Activated B cell treated with CpG ODN at 0.5 μM for 24 hours (primary cell): ENCODE results near the gene PLEKHG1. TPM values are rescaled to one million over a fixed set of nuclear protein-coding genes. Genes with fewer than 3 reads are reported as not detected.

Experiments used
- ATAC-seq: fragments of 200-7000 bp; cut with Tn5 transposase; one replicate; pipeline ENCODE4 v1.10.0; 2021; ENCODE audit warnings: low read depth, mild to moderate bottlenecking, moderate library complexity
- CTCF ChIA-PET: fragments of 350-600 bp; sonication (Branson Sonifier 250); formaldehyde crosslinking; loops from one replicate; lab custom pipeline; 2021; ENCODE audit warnings: antibody characterized with exemption; lab: Charles Lee
- POLR2A ChIA-PET: fragments of 350-600 bp; sonication (Branson Sonifier 250); formaldehyde crosslinking; loops from one replicate; lab custom pipeline; 2021; ENCODE audit warnings: antibody characterized with exemption; lab: Charles Lee
- DNase-seq: peaks from one replicate; pipeline ENCODE4 v3.0.0; 2022
- H3K27ac Mint-ChIP-seq: one replicate; pipeline ENCODE4 v1.8.0; 2020; ENCODE audit warnings: mixed read lengths
- H3K27me3 Mint-ChIP-seq: one replicate; pipeline ENCODE4 v1.8.0; 2021; ENCODE audit warnings: mixed read lengths
- H3K36me3 Mint-ChIP-seq: one replicate; pipeline ENCODE4 v1.8.0; 2021; ENCODE audit warnings: low read depth, mixed read lengths
- H3K4me1 Mint-ChIP-seq: one replicate; pipeline ENCODE4 v1.8.0; 2021; ENCODE audit warnings: mixed read lengths
- H3K4me3 Mint-ChIP-seq: one replicate; pipeline ENCODE4 v1.8.0; 2020; ENCODE audit warnings: mild to moderate bottlenecking, mixed read lengths
- H3K9me3 Mint-ChIP-seq: one replicate; pipeline ENCODE4 v1.8.0; 2020; ENCODE audit warnings: mixed read lengths
- CTCF ChIP-seq: fragments of 200-600 bp; IDR thresholded peaks from one replicate; pipeline ENCODE4 v1.8.0; 2022; ENCODE audit warnings: antibody characterized with exemption, mild to moderate bottlenecking
- intact Hi-C: fragments of 100-400 bp; cut with micrococcal nuclease; formaldehyde crosslinking; loops from one replicate; pipeline ENCODE4 v1.15.1; 2024
- total RNA-seq: library from RNA; stranded (reverse); gene quantifications from 2 replicates; pipeline ENCODE4 v1.2.3, GENCODE V29; 2022

PLEKHG1 gene
- total RNA-seq, 1 donor from 2014 or later: 219 TPM

GRCh38 chr6:150600301-150601017, 774 bp downstream of the PLEKHG1 start:
- DNase-seq (peak; percentile 82), ATAC-seq (peak; percentile 70)
- peak overlapping the region; percentile 98 for H3K4me3 Mint-ChIP-seq
- CTCF ChIA-PET: interaction anchor here (0.7 to 5.3 kb wide), 20 partner anchors 9 to 215 kb away, joined by 3 to 55 read pairs (median 6); no protein-coding TSS in a partner anchor
- H3K27ac Mint-ChIP-seq: peak overlapping the region; percentile 97
- H3K27me3 Mint-ChIP-seq: no peaks in the 10 kb centered on the region
- POLR2A ChIA-PET: interaction anchor here (0.6 to 9.8 kb wide), 36 partner anchors 10 to 1035 kb away, joined by 3 to 537 read pairs (median 7); no protein-coding TSS in a partner anchor
- H3K4me1 Mint-ChIP-seq: peaks cover 68% of the 10 kb centered on the region
- TF ChIP-seq CTCF: no peak
- intact Hi-C loops: loop anchor here (1.0 to 5.0 kb wide), 5 partner anchors 23 to 182 kb away; no protein-coding TSS in a partner anchor
- H3K9me3 Mint-ChIP-seq: no peaks in the 10 kb centered on the region
- H3K36me3 Mint-ChIP-seq: peaks cover 33% of the 10 kb centered on the region

GRCh38 chr6:150601439-150601838, 1.8 kb downstream of the PLEKHG1 start:
- Mint-ChIP-seq H3K27ac (peak overlapping the region; percentile 97), H3K4me1 (peaks cover 70% of the 10 kb centered on the region), H3K4me3 (peak overlapping the region; percentile 98), H3K36me3 (peaks cover 35% of the 10 kb centered on the region), H3K9me3 (no peaks in the 10 kb centered on the region), H3K27me3 (no peaks in the 10 kb centered on the region)
- CTCF ChIA-PET: interaction anchor here (1.3 to 5.3 kb wide), 4 partner anchors 31 to 183 kb away, joined by 5 to 55 read pairs (median 32); no protein-coding TSS in a partner anchor
- POLR2A ChIA-PET: interaction anchor here (2.4 to 9.8 kb wide), 8 partner anchors 9 to 182 kb away, joined by 12 to 537 read pairs (median 60); no protein-coding TSS in a partner anchor
- ATAC-seq (no peak), DNase-seq (no peak)
- no peak for TF ChIP-seq CTCF
- intact Hi-C loops: loop anchor here (2.0 to 5.0 kb wide), 2 partner anchors 83 to 109 kb away; no protein-coding TSS in a partner anchor

- no peak for TF ChIP-seq CTCF
- intact Hi-C loops: loop anchor here (5.0 kb wide), 1 partner anchor 111 kb away; no protein-coding TSS in a partner anchor
These were observed 3.5 kb downstream of the PLEKHG1 start for GRCh38 chr6:150603176-150603575.

GRCh38 chr6:150604467-150604866, 4.8 kb downstream of the PLEKHG1 start:
- H3K4me3 Mint-ChIP-seq: no peak overlapping the region
- peaks cover 61% of the 10 kb centered on the region for H3K36me3 Mint-ChIP-seq
- no peak for DNase-seq
- H3K9me3 Mint-ChIP-seq: no peaks in the 10 kb centered on the region
- intact Hi-C loops: loop anchor here (1.0 to 5.0 kb wide), 2 partner anchors 12 to 112 kb away; no protein-coding TSS in a partner anchor
- no peaks in the 10 kb centered on the region for H3K27me3 Mint-ChIP-seq
- ChIA-PET CTCF (interaction anchor here (1.0 to 1.5 kb wide), 3 partner anchors 22 to 186 kb away, joined by 4 to 11 read pairs (median 4); no protein-coding TSS in a partner anchor), POLR2A (interaction anchor here (1.5 to 9.8 kb wide), 4 partner anchors 11 to 31 kb away, joined by 5 to 537 read pairs (median 94); no protein-coding TSS in a partner anchor)
- ATAC-seq: no peak
- H3K4me1 Mint-ChIP-seq: peaks cover 77% of the 10 kb centered on the region
- H3K27ac Mint-ChIP-seq: no peak overlapping the region
- no peak for TF ChIP-seq CTCF

More at GRCh38 chr6:150603176-150603575, 3.5 kb downstream of the PLEKHG1 start:
- H3K27ac Mint-ChIP-seq: no peak overlapping the region
- POLR2A ChIA-PET: interaction anchor here (0.7 to 9.8 kb wide), 7 partner anchors 13 to 183 kb away, joined by 3 to 537 read pairs (median 62); no protein-coding TSS in a partner anchor
- no peaks in the 10 kb centered on the region for H3K9me3 Mint-ChIP-seq
- ATAC-seq (no peak), DNase-seq (no peak)
- H3K36me3 Mint-ChIP-seq: peaks cover 52% of the 10 kb centered on the region
- no peaks in the 10 kb centered on the region for H3K27me3 Mint-ChIP-seq
- CTCF ChIA-PET: interaction anchor here (1.2 to 1.5 kb wide), 3 partner anchors 24 to 185 kb away, joined by 3 to 11 read pairs (median 4); no protein-coding TSS in a partner anchor
- H3K4me1 Mint-ChIP-seq: peaks cover 76% of the 10 kb centered on the region
- no peak overlapping the region for H3K4me3 Mint-ChIP-seq
